ENCODE results near the gene TFAP2E.
A peak's percentile ranks its signal among the peaks of the same experiment; 100 is the strongest.

Gene TFAP2E

GRCh38 chr1:35557611-35558373 lies 15.3 kb upstream of the TFAP2E start, which contains the start of gene NCDN:
TSS of gene NCDN (plus strand) at chr1:35557799. CDS start at chr1:35558191, 392 bp downstream.
- peak; percentile 98 for DNase-seq

GRCh38 chr1:35558374-35559316 lies 14.5 kb upstream of the TFAP2E start:
- no peak for DNase-seq

GRCh38 chr1:35559317-35559944 lies 13.7 kb upstream of the TFAP2E start:
- no peak for DNase-seq

- DNase-seq, result peak; percentile 70
Observed at GRCh38 chr1:35560256-35561225, 12.6 kb upstream of the TFAP2E start.

GRCh38 chr1:35561297-35561971 lies 11.7 kb upstream of the TFAP2E start:
- DNase-seq, result no peak

- no peak for DNase-seq
Observed at GRCh38 chr1:35561972-35562680, 11.0 kb upstream of the TFAP2E start.

- DNase-seq, result no peak
Observed at GRCh38 chr1:35563166-35563565, 9.9 kb upstream of the TFAP2E start.

GRCh38 chr1:35564037-35564883 lies 8.9 kb upstream of the TFAP2E start:
- DNase-seq, result peak; percentile 80

GRCh38 chr1:35564884-35565741 lies 8.0 kb upstream of the TFAP2E start:
- DNase-seq, result no peak

GRCh38 chr1:35565742-35566133 lies 7.4 kb upstream of the TFAP2E start:
- DNase-seq, result no peak

GRCh38 chr1:35567947-35568558 lies 5.1 kb upstream of the TFAP2E start:
- DNase-seq, result no peak

GRCh38 chr1:35568975-35569395 lies 4.1 kb upstream of the TFAP2E start:
- peak; percentile 81 for DNase-seq

- no peak for DNase-seq
Observed at GRCh38 chr1:35569936-35570335, 3.2 kb upstream of the TFAP2E start.

GRCh38 chr1:35570589-35571137 lies 2.5 kb upstream of the TFAP2E start:
- DNase-seq, result no peak

GRCh38 chr1:35571263-35571662 lies 1.9 kb upstream of the TFAP2E start:
- DNase-seq, result no peak

- DNase-seq, result no peak
Observed at GRCh38 chr1:35572296-35572695, 818 bp upstream of the TFAP2E start.

- no peak for DNase-seq
Observed at GRCh38 chr1:35574125-35574654, 1.1 kb downstream of the TFAP2E start.

Data from femur (tissue), 1 donor.